ENCODE measurements around the gene SLC2A2. TPM values are rescaled to one million over a fixed set of nuclear protein-coding genes. Genes with fewer than 3 reads are reported as not detected.

SLC2A2 gene
- total and polyA plus RNA-seq, 2 experiments from 2014 or later: not detected

- H3K4me1 ChIP-seq (ENCODE audit: insufficient read depth): no peaks in the 10 kb centered on the region
- no peaks in the 10 kb centered on the region for H3F3A ChIP-seq (ENCODE audit: insufficient read depth)
- TF ChIP-seq EZH2 (IDR thresholded peaks at IDR 0.05; ENCODE audit: insufficient read depth, poor library complexity, severe bottlenecking) (no peak), EZH2phosphoT487 (IDR thresholded peaks at IDR 0.05; ENCODE audit: insufficient read depth, low read depth) (no peak)
- H3K27me3 ChIP-seq (replicated peaks; ENCODE audit: insufficient read depth): no peaks in the 10 kb centered on the region
- H3K9me2 ChIP-seq (ENCODE audit: insufficient read depth): no peaks in the 10 kb centered on the region
- no peak overlapping the region for H3K4me2 ChIP-seq (ENCODE audit: unreplicated experiment)
- H3K79me2 ChIP-seq (ENCODE audit: insufficient read depth): no peaks in the 10 kb centered on the region
- no peak for DNase-seq
- H3K4me3 ChIP-seq: no peak overlapping the region
- in situ Hi-C loops (cut with MboI): no loop called here
- no peak overlapping the region for H3K9ac ChIP-seq
- H3K9me3 ChIP-seq (ENCODE audit: low read depth): no peaks in the 10 kb centered on the region
- H2AFZ ChIP-seq: no peak overlapping the region
- H3K27ac ChIP-seq: no peak overlapping the region
- H4K20me1 ChIP-seq (ENCODE audit: insufficient read depth): no peaks in the 10 kb centered on the region
- no peaks in the 10 kb centered on the region for H3K36me3 ChIP-seq (ENCODE audit: low read depth)
Measured at GRCh38 chr3:170956647-170957046, 69.9 kb downstream of the SLC2A2 start.

GRCh38 chr3:170953736-170954135 is 72.8 kb downstream of the SLC2A2 start:
- no peak for TF ChIP-seq EZH2 (IDR thresholded peaks at IDR 0.05; ENCODE audit: insufficient read depth, poor library complexity, severe bottlenecking)
- no peak for TF ChIP-seq EZH2phosphoT487 (IDR thresholded peaks at IDR 0.05; ENCODE audit: insufficient read depth, low read depth)
- H3K9me3 ChIP-seq (ENCODE audit: low read depth): no peaks in the 10 kb centered on the region
- in situ Hi-C loops (cut with MboI): no loop called here
- H3K4me1 ChIP-seq (ENCODE audit: insufficient read depth): no peaks in the 10 kb centered on the region
- no peak overlapping the region for H3K4me3 ChIP-seq
- no peak overlapping the region for H3K27ac ChIP-seq
- no peaks in the 10 kb centered on the region for H3K79me2 ChIP-seq (ENCODE audit: insufficient read depth)
- 59 to 67% methylated on average over 8 to 12 of the region's 12 CpGs for WGBS, 2 experiments (ENCODE audit: low coverage in 1 of 2, low lambda C conversion rate in 2 of 2, missing lambda C conversion rate in 2 of 2)
- no peak for DNase-seq
- no peak overlapping the region for H3K9ac ChIP-seq
- H3K9me2 ChIP-seq (ENCODE audit: insufficient read depth): no peaks in the 10 kb centered on the region
- H3K27me3 ChIP-seq (replicated peaks; ENCODE audit: insufficient read depth): no peaks in the 10 kb centered on the region
- H4K20me1 ChIP-seq (ENCODE audit: insufficient read depth): no peaks in the 10 kb centered on the region
- no peaks in the 10 kb centered on the region for H3K36me3 ChIP-seq (ENCODE audit: low read depth)
- H2AFZ ChIP-seq: no peak overlapping the region
- H3F3A ChIP-seq (ENCODE audit: insufficient read depth): no peaks in the 10 kb centered on the region
- no peak overlapping the region for H3K4me2 ChIP-seq (ENCODE audit: unreplicated experiment)

- no peaks in the 10 kb centered on the region for H3F3A ChIP-seq (ENCODE audit: insufficient read depth)
- H3K9me2 ChIP-seq (ENCODE audit: insufficient read depth): no peaks in the 10 kb centered on the region
- no peaks in the 10 kb centered on the region for H3K9me3 ChIP-seq (ENCODE audit: low read depth)
- no peak overlapping the region for H3K9ac ChIP-seq
- no peak for TF ChIP-seq EZH2phosphoT487 (IDR thresholded peaks at IDR 0.05; ENCODE audit: insufficient read depth, low read depth)
- TF ChIP-seq EZH2 (IDR thresholded peaks at IDR 0.05; ENCODE audit: insufficient read depth, poor library complexity, severe bottlenecking): no peak
- H3K4me1 ChIP-seq (ENCODE audit: insufficient read depth): no peaks in the 10 kb centered on the region
- no peak overlapping the region for H2AFZ ChIP-seq
- 73 to 78% methylated on average over 13 of the region's 13 CpGs for WGBS, 2 experiments (ENCODE audit: low coverage in 1 of 2, low lambda C conversion rate in 2 of 2, missing lambda C conversion rate in 2 of 2)
- H3K36me3 ChIP-seq (ENCODE audit: low read depth): no peaks in the 10 kb centered on the region
- H4K20me1 ChIP-seq (ENCODE audit: insufficient read depth): no peaks in the 10 kb centered on the region
- in situ Hi-C loops (cut with MboI): no loop called here
- H3K27me3 ChIP-seq (replicated peaks; ENCODE audit: insufficient read depth): no peaks in the 10 kb centered on the region
- H3K79me2 ChIP-seq (ENCODE audit: insufficient read depth): no peaks in the 10 kb centered on the region
- H3K4me2 ChIP-seq (ENCODE audit: unreplicated experiment): no peak overlapping the region
- no peak for DNase-seq
- no peak overlapping the region for H3K27ac ChIP-seq
- no peak overlapping the region for H3K4me3 ChIP-seq
Measured at GRCh38 chr3:170953229-170953628, 73.3 kb downstream of the SLC2A2 start.

- in situ Hi-C loops (cut with MboI): no loop called here
- H3K9me3 ChIP-seq (ENCODE audit: low read depth): no peaks in the 10 kb centered on the region
- TF ChIP-seq EZH2phosphoT487 (IDR thresholded peaks at IDR 0.05; ENCODE audit: insufficient read depth, low read depth) (no peak), EZH2 (IDR thresholded peaks at IDR 0.05; ENCODE audit: insufficient read depth, poor library complexity, severe bottlenecking) (no peak)
- DNase-seq: no peak
- H3K4me1 ChIP-seq (ENCODE audit: insufficient read depth): no peaks in the 10 kb centered on the region
- 65 to 73% methylated on average over 2 of the region's 2 CpGs for WGBS, 2 experiments (ENCODE audit: low coverage in 1 of 2, low lambda C conversion rate in 2 of 2, missing lambda C conversion rate in 2 of 2)
- H3K27me3 ChIP-seq (replicated peaks; ENCODE audit: insufficient read depth): 0 out of 2 replicates have a peak, but pooled peaks cover 5% of the 10 kb centered on the region
- no peak overlapping the region for H2AFZ ChIP-seq
- H3K9me2 ChIP-seq (ENCODE audit: insufficient read depth): no peaks in the 10 kb centered on the region
- no peaks in the 10 kb centered on the region for H3F3A ChIP-seq (ENCODE audit: insufficient read depth)
- H3K79me2 ChIP-seq (ENCODE audit: insufficient read depth): no peaks in the 10 kb centered on the region
- H3K4me3 ChIP-seq: no peak overlapping the region
- H3K9ac ChIP-seq: no peak overlapping the region
- no peak overlapping the region for H3K27ac ChIP-seq
- H4K20me1 ChIP-seq (ENCODE audit: insufficient read depth): no peaks in the 10 kb centered on the region
- no peak overlapping the region for H3K4me2 ChIP-seq (ENCODE audit: unreplicated experiment)
- H3K36me3 ChIP-seq (ENCODE audit: low read depth): no peaks in the 10 kb centered on the region
Measured at GRCh38 chr3:170949211-170949610, 77.3 kb downstream of the SLC2A2 start.

Data from GM23248 (cell line).